ENCODE measurements around the gene NOP53.
"Not testable (repeated sequence)": the region's sequence is repeated elsewhere in the genome, so short reads cannot be mapped to it uniquely, and the experiment has no call there.

Gene NOP53

GRCh38 chr19:47780215-47780551 is 34.8 kb downstream of the NOP53 start:
- no peak for DNase-seq (ENCODE audit: low read depth)
- peak overlapping the region; percentile 90 for H3K4me3 ChIP-seq (ENCODE audit: low read length)
- no peak for TF ChIP-seq CTCF (conservative IDR thresholded peaks at IDR 0.05; ENCODE audit: low read length)

- no peak overlapping the region for H3K4me3 ChIP-seq (ENCODE audit: low read length)
- TF ChIP-seq CTCF (conservative IDR thresholded peaks at IDR 0.05; ENCODE audit: low read length) = no peak
- DNase-seq (ENCODE audit: low read depth) = peak; percentile 19
Measured at GRCh38 chr19:47781590-47782262, 36.4 kb downstream of the NOP53 start.

- TF ChIP-seq CTCF (conservative IDR thresholded peaks at IDR 0.05; ENCODE audit: low read length) = no peak
- no peak overlapping the region for H3K4me3 ChIP-seq (ENCODE audit: low read length)
- DNase-seq (ENCODE audit: low read depth) = no peak
Measured at GRCh38 chr19:47786566-47786965, 41.2 kb downstream of the NOP53 start.

- not testable (repeated sequence) for H3K4me3 ChIP-seq (ENCODE audit: low read length); DNase-seq (ENCODE audit: low read depth)
Measured at GRCh38 chr19:47787307-47787706, 42.0 kb downstream of the NOP53 start.

- not testable (repeated sequence) for DNase-seq (ENCODE audit: low read depth); H3K4me3 ChIP-seq (ENCODE audit: low read length)
Measured at GRCh38 chr19:47789811-47790210, 44.5 kb downstream of the NOP53 start.

GRCh38 chr19:47790398-47790814 is 45.1 kb downstream of the NOP53 start:
- DNase-seq (ENCODE audit: low read depth) = peak; percentile 56
- peak; percentile 78 for TF ChIP-seq CTCF (conservative IDR thresholded peaks at IDR 0.05; ENCODE audit: low read length)
- no peak overlapping the region for H3K4me3 ChIP-seq (ENCODE audit: low read length)

GRCh38 chr19:47792616-47793015 is 47.3 kb downstream of the NOP53 start:
- no peak overlapping the region for H3K4me3 ChIP-seq (ENCODE audit: low read length)
- no peak for TF ChIP-seq CTCF (conservative IDR thresholded peaks at IDR 0.05; ENCODE audit: low read length)
- no peak for DNase-seq (ENCODE audit: low read depth)

- H3K4me3 ChIP-seq (ENCODE audit: low read length) = no peak overlapping the region
- TF ChIP-seq CTCF (conservative IDR thresholded peaks at IDR 0.05; ENCODE audit: low read length) = no peak; the same call in 1 of the 2 replicates
- no peak for DNase-seq (ENCODE audit: low read depth)
Measured at GRCh38 chr19:47794526-47794925, 49.2 kb downstream of the NOP53 start.
